HG02970 (cell line): ENCODE data around the gene ACBD4.

Experiments used
- ATAC-seq: cut with Tn5 transposase; IDR thresholded peaks from one replicate; pipeline ENCODE4 v1.9.1; 2021; ENCODE audit warnings: mild to moderate bottlenecking, moderate library complexity, moderate number of reproducible peaks; ENCODE audit not compliant: unreplicated experiment, low FRiP score

The ACBD4 gene

GRCh38 chr17:45177563-45177962, 42.1 kb downstream of the ACBD4 start:
- no peak for ATAC-seq

DNA sequence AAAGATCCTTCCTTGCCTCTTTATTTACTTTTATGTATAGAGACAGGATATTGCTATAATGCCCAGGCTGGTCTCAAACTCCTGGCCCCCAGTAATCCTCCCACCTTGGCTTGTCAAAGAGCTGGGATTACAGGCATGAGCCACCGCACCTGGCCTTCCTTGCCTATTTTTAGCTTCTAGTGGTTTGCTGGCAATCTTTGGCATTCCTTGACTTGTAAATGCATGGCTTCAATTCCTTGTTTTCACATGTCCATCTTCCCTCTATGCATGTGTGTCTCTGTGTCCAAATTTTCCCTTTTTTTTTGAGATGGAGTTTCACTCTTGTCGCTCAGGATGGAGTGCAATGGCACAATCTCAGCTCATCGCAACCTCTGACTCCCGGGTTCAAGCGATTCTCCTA, 48.7 kb downstream of the ACBD4 start:
- no peak for ATAC-seq

DNA sequence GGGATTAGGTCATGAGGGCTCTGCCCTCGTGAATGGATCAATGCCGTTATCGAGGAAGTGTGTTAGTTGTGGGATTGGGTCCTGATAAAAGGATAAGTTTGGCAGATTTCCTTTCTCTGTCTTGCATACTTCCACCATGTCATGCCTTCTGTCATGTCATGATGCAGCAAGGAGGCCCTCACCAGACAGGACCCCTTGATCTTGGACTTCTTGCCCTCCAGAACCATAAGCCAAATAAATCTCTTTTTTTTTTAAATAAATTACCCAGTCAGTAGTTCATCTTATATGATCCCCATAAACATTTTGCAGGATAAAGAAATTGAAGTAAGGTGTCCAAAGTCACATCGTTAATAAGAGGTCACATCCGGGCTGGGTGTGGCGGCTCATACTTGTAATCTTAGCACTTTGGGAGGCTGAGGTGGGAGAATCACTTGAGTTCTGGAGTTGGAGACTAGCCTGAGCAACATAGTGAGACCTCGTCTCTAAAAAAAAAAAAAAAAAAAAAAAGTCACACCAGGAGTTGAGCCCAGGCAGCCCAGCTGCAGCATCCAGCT, 51.4 kb downstream of the ACBD4 start:
- ATAC-seq, result no peak

GRCh38 chr17:45189009-45189408, 53.5 kb downstream of the ACBD4 start:
- no peak for ATAC-seq

DNA sequence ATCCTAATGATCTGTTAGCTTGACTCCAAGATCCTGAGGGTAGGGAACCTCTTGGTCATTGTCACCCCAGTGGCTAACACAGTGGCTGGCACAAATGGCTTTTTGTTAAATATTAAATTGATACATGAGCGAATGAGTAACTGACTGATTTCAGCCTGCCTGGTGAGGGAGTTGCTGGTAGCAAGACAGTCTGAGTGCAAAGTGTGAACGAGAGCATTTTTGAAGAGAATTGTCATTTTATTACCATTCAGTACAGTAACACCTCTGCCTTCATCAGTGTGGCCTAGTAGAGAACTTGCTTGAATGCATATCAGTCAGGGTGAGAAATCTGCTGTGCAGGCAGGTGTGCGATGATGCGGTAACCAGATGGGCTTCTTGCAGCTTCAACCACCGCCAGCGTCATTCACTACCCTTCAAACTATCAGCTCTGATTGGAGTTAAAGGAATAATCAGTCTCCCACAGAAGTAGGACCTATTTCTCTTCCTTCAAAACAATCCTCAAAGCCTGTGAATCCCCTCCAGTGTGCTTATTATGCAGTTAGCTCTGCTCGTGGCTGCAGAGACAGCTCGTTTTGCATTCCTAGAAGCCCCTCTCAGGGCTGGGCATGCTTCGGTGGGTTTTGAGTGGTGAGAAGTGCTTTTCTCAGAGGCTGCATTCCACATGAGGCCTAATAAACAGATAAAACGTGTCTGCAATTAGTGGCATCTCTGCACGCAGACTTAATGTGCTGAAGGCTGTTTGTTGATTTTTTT, 55.2 kb downstream of the ACBD4 start:
- no peak for ATAC-seq
